MM.1S (cell line): ENCODE data around the gene ELFN1.

Experiments
- CTCF ChIP-seq: fragments of 300-600 bp; sonication (generic); IDR thresholded peaks from 2 replicates; pipeline ENCODE4 v1.5.1; 2016; ENCODE audit warnings: antibody characterized with exemption, low read length, mixed read lengths
- EZH2 ChIP-seq: fragments of 300-600 bp; sonication (generic); optimal IDR thresholded peaks from 2 replicates; pipeline ENCODE3; 2017; ENCODE audit warnings: low read depth, mild to moderate bottlenecking, antibody characterized with exemption, low read length, mixed read lengths

GRCh38 chr7:1779445-1779844, 109.4 kb downstream of the ELFN1 start:
- TF ChIP-seq EZH2 (no peak), CTCF (no peak)
